GM19328 (cell line): ENCODE data around the gene SGCA.

Experiments
- ATAC-seq: cut with Tn5 transposase; IDR thresholded peaks from one replicate; pipeline ENCODE4 v1.9.1; 2021; ENCODE audit warnings: mild to moderate bottlenecking, moderate library complexity; ENCODE audit not compliant: unreplicated experiment

Gene SGCA

DNA sequence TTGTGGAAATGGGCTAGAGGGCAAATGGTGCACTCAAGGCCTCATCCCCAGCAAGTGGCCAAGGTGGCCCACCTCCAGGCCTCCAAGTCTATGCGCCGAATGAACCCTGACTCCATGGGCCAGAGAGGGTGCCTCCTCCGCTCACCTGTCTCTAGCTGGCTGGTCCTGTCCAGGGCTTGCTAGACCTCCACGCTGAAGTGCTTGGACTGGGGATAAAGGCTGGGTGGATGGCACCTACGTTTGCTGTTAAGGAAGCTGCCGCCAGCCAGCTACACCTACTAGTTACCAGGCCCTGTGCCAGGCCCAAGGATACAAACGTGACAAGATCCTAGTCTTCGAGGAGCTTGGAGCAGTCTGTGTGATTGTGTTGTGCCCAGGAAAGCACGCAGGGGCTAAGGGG is 739 bp upstream of the SGCA start:
- no peak for ATAC-seq

DNA sequence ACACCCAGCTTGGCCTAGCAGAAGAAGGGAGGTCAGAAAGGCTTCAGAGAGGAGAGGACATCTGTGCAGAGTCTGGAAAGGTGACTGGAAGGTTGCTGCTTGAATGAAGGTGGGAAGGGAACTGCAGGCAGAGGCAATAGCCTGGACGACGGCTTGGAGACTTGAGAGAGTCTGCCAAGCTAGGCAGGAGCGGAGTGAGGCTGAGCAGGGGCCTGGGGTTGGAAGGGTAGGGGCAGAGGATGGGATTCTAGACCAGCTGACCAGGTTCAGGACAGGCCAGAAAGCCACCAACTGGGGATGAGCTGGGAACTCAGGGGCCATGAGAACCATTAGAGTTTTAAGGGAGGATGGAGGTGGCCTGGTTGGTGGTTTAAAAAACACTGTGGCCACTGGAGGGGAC is 339 bp upstream of the SGCA start:
- no peak for ATAC-seq

DNA sequence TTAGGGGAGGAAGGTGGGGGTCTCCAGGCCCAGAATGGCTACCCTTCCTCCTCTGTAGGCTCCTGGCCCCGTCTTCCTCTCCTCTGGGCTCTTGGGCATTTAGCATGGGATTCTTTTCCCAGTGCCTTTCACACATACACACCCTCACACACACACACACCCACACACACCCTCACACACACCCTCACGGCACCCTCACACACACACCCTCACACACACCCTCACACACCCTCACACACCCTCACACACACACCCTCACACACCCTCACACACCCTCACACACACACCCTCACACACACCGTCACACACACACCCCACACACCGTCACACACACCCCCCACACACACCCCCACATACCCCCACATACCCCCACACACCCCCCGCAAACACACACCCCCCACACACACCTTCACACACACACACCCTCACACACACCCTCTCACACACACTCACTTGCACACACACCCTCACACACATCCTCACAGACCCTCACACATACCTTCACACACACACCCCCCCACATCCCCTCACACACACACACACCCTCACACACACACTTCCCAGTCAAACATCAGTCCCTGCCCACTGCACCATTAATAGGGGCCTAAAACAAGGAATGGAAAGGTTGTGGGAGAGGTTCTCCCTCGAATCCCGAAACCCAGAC is 845 bp downstream of the SGCA start:
- ATAC-seq: no peak

- no peak for ATAC-seq
These were observed 1.6 kb downstream of the SGCA start for GRCh38 chr17:50167371-50167770.

DNA sequence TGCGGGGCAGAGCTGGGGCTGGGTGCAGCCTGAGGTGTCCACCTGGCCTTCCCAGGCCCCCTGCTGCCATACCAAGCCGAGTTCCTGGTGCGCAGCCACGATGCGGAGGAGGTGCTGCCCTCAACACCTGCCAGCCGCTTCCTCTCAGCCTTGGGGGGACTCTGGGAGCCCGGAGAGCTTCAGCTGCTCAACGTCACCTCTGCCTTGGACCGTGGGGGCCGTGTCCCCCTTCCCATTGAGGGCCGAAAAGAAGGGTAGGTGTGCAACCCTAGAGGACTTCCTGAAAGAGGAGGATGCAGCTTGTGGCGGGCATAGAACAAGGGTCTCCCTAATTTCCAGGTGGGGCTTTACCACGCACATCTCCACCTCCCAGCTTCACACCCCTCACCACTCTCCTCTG is 2.5 kb downstream of the SGCA start:
- no peak for ATAC-seq

- ATAC-seq: no peak
These were observed 3.4 kb downstream of the SGCA start for GRCh38 chr17:50169121-50169764.

GRCh38 chr17:50169881-50170459 is 4.2 kb downstream of the SGCA start:
- ATAC-seq: no peak

- ATAC-seq: no peak
These were observed 5.0 kb downstream of the SGCA start for GRCh38 chr17:50170662-50171370.

DNA sequence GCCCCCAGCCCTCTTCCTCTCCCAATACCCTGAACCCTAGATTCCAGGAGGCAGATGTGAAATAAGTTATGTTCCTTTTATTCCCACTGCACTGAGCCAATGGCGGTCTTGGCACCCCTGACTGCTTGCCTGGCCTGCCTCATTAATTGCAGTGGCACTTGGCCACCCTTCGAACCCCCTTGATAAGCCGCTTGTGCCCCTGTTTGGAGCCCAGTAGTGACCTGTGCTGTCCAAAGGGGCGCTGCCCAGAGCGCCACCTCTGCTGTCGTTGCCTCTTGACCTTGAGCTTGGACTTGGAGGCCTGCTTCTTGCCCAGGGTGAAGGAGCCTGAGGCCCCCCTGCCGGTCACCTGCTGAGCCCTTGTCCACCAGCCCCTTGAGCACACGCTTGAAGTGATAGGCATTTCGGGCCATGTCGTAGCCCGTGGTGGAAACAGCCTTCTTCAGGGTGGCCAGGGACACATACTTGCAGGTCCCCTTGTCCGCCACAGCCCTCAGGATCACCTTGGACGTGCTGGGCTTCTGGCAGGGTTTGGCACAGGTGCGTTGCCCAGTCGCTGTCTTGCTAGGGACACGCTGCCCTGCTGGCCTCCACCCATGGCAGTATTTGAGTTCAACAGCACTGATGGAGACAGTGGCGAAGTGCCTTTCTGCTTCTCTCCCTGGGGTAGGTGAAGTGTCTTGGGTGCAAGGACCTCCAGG is 5.7 kb downstream of the SGCA start:
- ATAC-seq: no peak

DNA sequence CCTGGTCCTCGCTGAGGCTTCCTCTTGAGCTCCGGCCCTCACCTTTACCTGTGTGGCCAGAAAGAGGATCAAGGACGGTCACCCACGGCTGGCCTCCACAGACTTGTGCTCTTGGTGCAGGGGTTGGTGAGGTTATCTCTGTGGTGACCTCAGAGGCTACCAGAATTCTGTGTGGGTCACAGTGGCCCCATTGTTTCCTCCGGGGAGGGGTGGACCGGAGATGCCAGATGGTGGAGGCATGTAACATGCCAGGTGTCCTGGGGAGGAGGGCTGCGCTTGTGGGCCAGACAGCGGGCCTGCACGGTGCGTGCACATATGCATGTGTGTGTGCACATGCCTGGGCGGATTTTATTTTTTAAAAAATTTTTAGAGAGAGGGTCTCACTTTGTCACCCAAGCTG is 6.3 kb downstream of the SGCA start:
- no peak for ATAC-seq

DNA sequence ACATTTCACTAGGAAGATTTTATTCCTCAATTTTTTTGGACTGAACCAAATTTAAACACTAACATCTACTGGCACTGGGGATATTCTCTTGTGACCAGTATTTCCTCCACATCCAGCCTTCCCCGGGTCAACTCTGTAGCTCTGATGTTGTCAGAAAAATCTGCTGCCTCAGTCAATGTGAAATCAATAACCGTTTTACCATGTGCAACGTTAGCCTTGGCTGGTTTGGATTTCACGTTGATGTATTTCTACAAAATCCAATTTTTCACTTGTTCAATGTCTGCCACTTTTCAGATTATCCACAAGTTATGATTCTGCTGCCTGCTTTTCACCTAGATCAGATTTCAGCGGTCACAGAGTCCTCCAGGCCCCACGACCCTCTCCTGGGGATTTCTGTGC is 7.1 kb downstream of the SGCA start:
- no peak for ATAC-seq

- ATAC-seq: no peak
These were observed 7.6 kb downstream of the SGCA start for GRCh38 chr17:50173335-50173941.

DNA sequence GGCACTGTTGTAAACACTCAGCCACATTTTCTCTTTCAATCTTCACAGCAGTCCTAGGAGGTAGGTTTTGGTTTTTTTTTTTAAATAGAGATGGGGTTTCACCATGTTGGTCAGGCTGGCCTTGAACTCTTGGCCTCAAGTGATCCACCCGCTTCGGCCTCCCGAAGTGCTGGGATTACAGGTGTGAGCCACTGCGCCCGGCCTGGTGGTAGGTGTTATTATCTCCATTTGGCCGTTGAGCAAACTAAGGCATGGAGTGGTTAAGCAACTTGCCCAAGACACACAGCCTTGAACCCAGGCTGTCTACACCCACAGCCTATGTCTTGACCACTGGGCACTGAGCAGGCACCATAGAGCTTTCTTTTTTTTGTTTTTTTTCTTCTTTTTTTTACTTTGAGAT is 8.6 kb downstream of the SGCA start:
- no peak for ATAC-seq

GRCh38 chr17:50175035-50175807 is 9.4 kb downstream of the SGCA start:
- ATAC-seq: no peak

DNA sequence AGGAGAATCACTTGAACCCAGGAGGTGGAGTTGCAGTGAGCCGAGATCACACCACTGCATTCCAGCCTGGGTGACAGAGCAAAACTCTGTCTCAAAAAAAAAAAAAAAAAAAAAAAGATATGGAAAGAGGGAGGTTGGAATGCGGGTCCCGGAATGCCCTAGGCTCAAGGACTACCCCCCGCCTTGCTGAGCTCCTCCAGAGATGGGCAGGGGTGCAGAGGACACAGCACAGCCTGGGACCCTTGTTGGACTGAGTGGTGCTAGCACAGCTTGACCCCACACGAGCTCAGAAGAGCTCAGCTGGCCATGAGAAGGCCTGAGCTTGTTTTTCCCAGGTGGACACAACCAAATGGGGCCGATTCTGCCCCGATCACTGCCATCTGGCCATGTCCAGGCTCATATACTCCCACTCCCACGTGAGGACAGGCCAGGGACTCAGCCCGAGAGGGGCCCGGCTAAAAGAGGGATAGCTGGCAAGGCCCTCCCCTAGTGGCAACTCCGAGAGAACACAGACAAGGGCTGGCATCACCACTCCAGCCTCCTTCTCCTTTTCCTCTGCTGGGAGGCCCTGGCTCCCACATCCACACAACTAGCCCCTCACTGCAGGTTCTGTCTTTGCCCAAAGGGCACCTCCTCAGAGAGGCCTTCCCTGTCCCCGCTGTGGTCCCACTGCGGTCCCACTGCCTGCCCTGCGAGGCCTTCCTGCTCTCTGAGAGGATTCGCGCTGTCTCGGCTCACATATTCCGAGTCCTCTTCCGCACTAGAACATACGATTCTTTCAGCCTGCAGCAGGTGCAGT is 11.0 kb downstream of the SGCA start:
- no peak for ATAC-seq

GRCh38 chr17:50177476-50177875 is 11.7 kb downstream of the SGCA start:
- no peak for ATAC-seq

- ATAC-seq: no peak
These were observed 12.4 kb downstream of the SGCA start for GRCh38 chr17:50177983-50178834.

DNA sequence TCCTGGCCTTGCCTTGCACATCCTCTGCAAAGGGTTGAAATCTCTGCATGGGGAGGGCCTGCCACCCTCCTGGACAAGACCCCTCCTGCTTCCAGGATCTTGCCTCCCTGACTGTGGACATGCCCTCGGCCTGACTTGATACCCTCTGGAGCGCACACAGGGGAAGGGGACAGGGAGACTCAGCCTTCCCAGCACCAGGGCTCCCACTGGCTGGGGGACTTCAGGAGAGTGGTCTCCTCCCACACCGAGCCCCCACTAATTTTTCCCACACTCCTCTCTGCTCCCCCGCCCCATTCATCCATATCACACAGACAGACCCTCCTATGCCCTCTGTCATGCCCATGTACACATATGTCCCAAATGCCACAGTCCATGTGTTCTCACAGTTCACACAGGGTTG is 14.3 kb downstream of the SGCA start:
- ATAC-seq: no peak
